GM12878 (cell line): ENCODE measurements around the gene MEGF6. TPM values are rescaled to one million over a fixed set of nuclear protein-coding genes. Genes with fewer than 3 reads are reported as not detected.

Experiments used
- ATAC-seq: fragments of 200-7000 bp; cut with Tn5 transposase; 3 replicates; pipeline ENCODE4 v1.9.1; 2020; ENCODE audit warnings: mild to moderate bottlenecking, moderate library complexity
- BruUV-seq: library from RNA; stranded (reverse); fragments of 400-500 nt; replicated peaks from 2 replicates; lab custom pipeline; 2021; lab: Mats Ljungman, UMichigan
- CTCF ChIA-PET: fragments of 300-600 bp; sonication (Branson Sonifier 250); formaldehyde crosslinking; extraction: SDS; loops from one replicate; lab custom pipeline; 2021; ENCODE audit warnings: inconsistent platforms; lab: Yijun Ruan, JAX
- POLR2A ChIA-PET: fragments of 350-600 bp; formaldehyde crosslinking; extraction: SDS; loops from one replicate; lab custom pipeline; 2021; ENCODE audit warnings: inconsistent platforms; lab: Charles Lee
- RAD21 ChIA-PET: fragments of 300-600 bp; sonication (Branson Sonifier 250); formaldehyde crosslinking; loops from one replicate; lab custom pipeline; 2023; ENCODE audit warnings: antibody characterized with exemption; ENCODE audit not compliant: unreplicated experiment; lab: Charles Lee
- SMC1A ChIA-PET: fragments of 300-600 bp; sonication (Branson Sonifier 250); formaldehyde crosslinking; loops from one replicate; lab custom pipeline; 2023; ENCODE audit not compliant: unreplicated experiment, uncharacterized antibody; lab: Charles Lee
- DNase-seq: peaks from one replicate; pipeline ENCODE4 v3.0.0-alpha.2; 2011; ENCODE audit warnings: low read depth, low spot score
- FAIRE-seq: peaks from 3 replicates; lab custom pipeline; 2011; peaks lifted over from hg19 to GRCh38; lab: Jason Lieb, UNC
- H2AFZ ChIP-seq: 2 replicates; pipeline ENCODE4 v1.6.0; 2011; ENCODE audit warnings: low read depth, low read length, control low read depth; ENCODE audit not compliant: control insufficient read depth
- H3K27ac ChIP-seq: 2 replicates; pipeline ENCODE4 v1.5.1; 2011; ENCODE audit warnings: control low read depth; ENCODE audit not compliant: control insufficient read depth, insufficient read depth
- H3K27me3 ChIP-seq, 2 experiments: replicated peaks in 1 of 2; 2 replicates each; pipeline versions ENCODE4 v1.6.0 to v1.6.1; 2011; ENCODE audit warnings: low read length in 1 of 2; ENCODE audit not compliant: control insufficient read depth in 2 of 2, insufficient read depth in 2 of 2
- H3K36me3 ChIP-seq, 2 experiments: 2 replicates each; pipeline ENCODE4 v1.5.1; 2011; ENCODE audit warnings: low read length in 1 of 2; ENCODE audit not compliant: control insufficient read depth in 2 of 2, insufficient read depth in 2 of 2
- H3K4me1 ChIP-seq: 2 replicates; pipeline ENCODE4 v1.6.1; 2011; ENCODE audit warnings: mild to moderate bottlenecking, low read length, moderate library complexity, mixed read lengths; ENCODE audit not compliant: control insufficient read depth, insufficient read depth
- H3K4me2 ChIP-seq: 2 replicates; pipeline ENCODE4 v1.6.0; 2011; ENCODE audit warnings: control low read depth; ENCODE audit not compliant: control insufficient read depth, insufficient read depth
- H3K4me3 ChIP-seq: fragments of 200-600 bp; sonication (generic); 2 replicates; pipeline ENCODE4 v1.5.1; 2016
- H3K79me2 ChIP-seq: 2 replicates; pipeline ENCODE4 v1.6.0; 2011; ENCODE audit warnings: low read length; ENCODE audit not compliant: control insufficient read depth, insufficient read depth
- H3K9ac ChIP-seq: 2 replicates; pipeline ENCODE4 v1.8.0; 2011; ENCODE audit warnings: low read length, control low read depth, mixed read lengths; ENCODE audit not compliant: control insufficient read depth, insufficient read depth
- H3K9me3 ChIP-seq: replicated peaks from 3 replicates; pipeline ENCODE4 v1.5.1; 2011; ENCODE audit warnings: mild to moderate bottlenecking, low read length; ENCODE audit not compliant: control insufficient read depth, insufficient read depth
- H4K20me1 ChIP-seq: 2 replicates; pipeline ENCODE4 v1.6.0; 2011; ENCODE audit not compliant: control insufficient read depth, insufficient read depth
- IKZF2 ChIP-seq, 2 experiments: fragments of 450-650 bp; IDR thresholded peaks; 2 replicates each; pipeline ENCODE4 v1.6.1; 2017; ENCODE audit warnings: mild to moderate bottlenecking in 2 of 2, moderate library complexity in 2 of 2
- TARDBP ChIP-seq: IDR thresholded peaks from 2 replicates; pipeline ENCODE4 v1.6.1; 2016; ENCODE audit warnings: borderline replicate concordance
- WGBS: methylation state at CpG from one replicate; pipeline ENCODE4 v1.1.6; 2016; ENCODE audit warnings: low lambda C conversion rate; ENCODE audit not compliant: insufficient replicate concordance, insufficient coverage; ENCODE audit errors: missing lambda C conversion rate; 5-methylcytosine and 5-hydroxymethylcytosine counted together
- in situ Hi-C: fragments of 300-500 bp; cut with MboI; formaldehyde crosslinking; loops from 9 replicates; pipeline ENCODE4 v1.14.3; 2018; ENCODE audit warnings: mixed read lengths
- intact Hi-C: fragments of 100-400 bp; cut with micrococcal nuclease; formaldehyde crosslinking; loops from one replicate; pipeline ENCODE4 v1.14.2; 2022; ENCODE audit not compliant: unreplicated experiment
- polyA plus RNA-seq, 11 experiments: library from polyadenylated mRNA; depleted of rRNA in 4 of 11; unstranded in 6 of 11; stranded (reverse) in 5 of 11; fragments of >200 nt; fragmentation: Nextera tagmentation in 4 of 11; fragmentation: Illumina TruSeq in 1 of 11; extraction: Ambion mirVana in 4 of 11; extraction: Trizol in 1 of 11; gene quantifications; 1 replicate in 1 of 11; 2 replicates in 10 of 11; pipeline versions ENCODE4 v1.2.1 to v1.2.3, GENCODE V29; 2011 to 2016; ENCODE audit warnings: inconsistent platforms in 2 of 11, missing spikeins in 2 of 11, low read depth in 1 of 11
- total RNA-seq, 4 experiments: library from RNA; depleted of rRNA in 3 of 4; stranded (reverse); fragments of >200 nt in 3 of 4; fragmentation: Illumina TruSeq in 1 of 4; extraction: Trizol in 1 of 4; gene quantifications; 2 replicates each; pipeline versions ENCODE4 v1.2.1 to v1.2.3, GENCODE V29; 2013 to 2021
- TF ChIP-seq, protein P1 (sequence below): fragments of 450-650 bp; IDR thresholded peaks from 2 replicates; pipeline ENCODE4 v1.6.1; 2017; ENCODE audit warnings: mild to moderate bottlenecking, low read depth, inconsistent platforms; ENCODE audit not compliant: poor library complexity, severe bottlenecking
- TF ChIP-seq, protein P2 (sequence below): fragments of 150-350 bp; IDR thresholded peaks from 2 replicates; pipeline ENCODE4 v1.6.1; 2014; ENCODE audit warnings: mild to moderate bottlenecking, low read depth, low read length

The MEGF6 gene
- total and polyA plus RNA-seq, 10 of the 15 experiments (the other 5 are each of a cell fraction or from before 2014, with no cell fraction given) = 0.03 to 0.41 TPM; not detected in 8

DNA sequence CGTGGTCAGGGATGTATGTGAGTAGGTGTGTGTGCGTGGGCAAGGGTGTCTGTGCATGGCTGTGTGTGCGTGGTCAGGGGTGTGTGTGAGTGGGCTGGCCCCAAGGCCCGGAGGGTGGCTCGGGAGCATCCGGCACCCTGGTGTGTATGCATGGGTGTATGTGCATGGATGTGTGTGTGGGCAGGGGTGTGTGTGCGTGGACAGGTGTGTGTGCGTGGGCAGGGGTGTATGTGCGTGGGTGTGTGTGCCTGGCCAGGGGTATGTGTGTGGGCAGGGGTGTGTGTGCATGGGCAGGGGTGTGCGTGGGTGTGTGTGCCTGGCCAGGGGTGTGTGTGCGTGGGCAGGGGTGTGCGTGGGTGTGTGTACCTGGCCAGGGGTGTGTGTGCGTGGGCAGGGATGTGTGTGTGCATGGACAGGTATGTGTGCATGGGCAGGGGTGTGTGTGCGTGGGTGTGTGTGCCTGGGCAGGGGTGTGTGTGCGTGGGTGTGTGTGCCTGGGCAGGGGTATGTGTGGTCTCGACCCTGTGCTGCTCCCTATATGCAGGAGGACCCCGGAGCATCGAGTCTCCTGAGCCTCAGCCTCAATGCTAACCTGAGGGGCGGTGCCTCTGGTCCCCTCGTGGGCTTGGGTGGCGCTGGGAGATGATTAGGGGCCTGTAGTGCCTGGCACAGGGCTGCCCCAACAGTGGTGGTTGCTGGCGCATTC lies 140.5 kb downstream of the MEGF6 start:
- POLR2A ChIA-PET = no interaction called here
- Histone ChIP-seq H3K4me3 (no peak overlapping the region), H3K9ac (no peak overlapping the region)
- DNase-seq = no peak
- TF ChIP-seq, protein P1, sequence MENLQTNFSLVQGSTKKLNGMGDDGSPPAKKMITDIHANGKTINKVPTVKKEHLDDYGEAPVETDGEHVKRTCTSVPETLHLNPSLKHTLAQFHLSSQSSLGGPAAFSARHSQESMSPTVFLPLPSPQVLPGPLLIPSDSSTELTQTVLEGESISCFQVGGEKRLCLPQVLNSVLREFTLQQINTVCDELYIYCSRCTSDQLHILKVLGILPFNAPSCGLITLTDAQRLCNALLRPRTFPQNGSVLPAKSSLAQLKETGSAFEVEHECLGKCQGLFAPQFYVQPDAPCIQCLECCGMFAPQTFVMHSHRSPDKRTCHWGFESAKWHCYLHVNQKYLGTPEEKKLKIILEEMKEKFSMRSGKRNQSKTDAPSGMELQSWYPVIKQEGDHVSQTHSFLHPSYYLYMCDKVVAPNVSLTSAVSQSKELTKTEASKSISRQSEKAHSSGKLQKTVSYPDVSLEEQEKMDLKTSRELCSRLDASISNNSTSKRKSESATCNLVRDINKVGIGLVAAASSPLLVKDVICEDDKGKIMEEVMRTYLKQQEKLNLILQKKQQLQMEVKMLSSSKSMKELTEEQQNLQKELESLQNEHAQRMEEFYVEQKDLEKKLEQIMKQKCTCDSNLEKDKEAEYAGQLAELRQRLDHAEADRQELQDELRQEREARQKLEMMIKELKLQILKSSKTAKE = no peak
- TF ChIP-seq, protein P2, sequence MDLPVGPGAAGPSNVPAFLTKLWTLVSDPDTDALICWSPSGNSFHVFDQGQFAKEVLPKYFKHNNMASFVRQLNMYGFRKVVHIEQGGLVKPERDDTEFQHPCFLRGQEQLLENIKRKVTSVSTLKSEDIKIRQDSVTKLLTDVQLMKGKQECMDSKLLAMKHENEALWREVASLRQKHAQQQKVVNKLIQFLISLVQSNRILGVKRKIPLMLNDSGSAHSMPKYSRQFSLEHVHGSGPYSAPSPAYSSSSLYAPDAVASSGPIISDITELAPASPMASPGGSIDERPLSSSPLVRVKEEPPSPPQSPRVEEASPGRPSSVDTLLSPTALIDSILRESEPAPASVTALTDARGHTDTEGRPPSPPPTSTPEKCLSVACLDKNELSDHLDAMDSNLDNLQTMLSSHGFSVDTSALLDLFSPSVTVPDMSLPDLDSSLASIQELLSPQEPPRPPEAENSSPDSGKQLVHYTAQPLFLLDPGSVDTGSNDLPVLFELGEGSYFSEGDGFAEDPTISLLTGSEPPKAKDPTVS = no peak
- no peak for TF ChIP-seq TARDBP
- no peak for TF ChIP-seq IKZF2 (IDR thresholded peaks at IDR 0.05)
- TF ChIP-seq, all 136 proteins: peak for 0
- no TSS peak for BruUV-seq
- CTCF ChIA-PET = interaction anchor here (1.6 kb wide), 1 partner anchor 18 kb away, joined by 7 read pairs; no protein-coding TSS in a partner anchor
- Histone ChIP-seq H4K20me1 (no peaks in the 10 kb centered on the region), H3K36me3 (no peaks in the 10 kb centered on the region), H3K9me3 (no peaks in the 10 kb centered on the region), H3K27ac (no peak overlapping the region), H3K4me1 (no peaks in the 10 kb centered on the region), H3K79me2 (no peaks in the 10 kb centered on the region), H2AFZ (no peak overlapping the region), H3K4me2 (no peak overlapping the region), H3K27me3 (no peaks in the 10 kb centered on the region)
- FAIRE-seq (no peak), ATAC-seq (no peak)
- RAD21 ChIA-PET = no interaction called here
- 43% methylated on average over 19 of the region's 22 CpGs for WGBS
- intact Hi-C loops = no loop called here
- SMC1A ChIA-PET = no interaction called here
- in situ Hi-C loops = no loop called here
